ENCODE data around the gene PSMB5. TPM values are rescaled to one million over a fixed set of nuclear protein-coding genes. Genes with fewer than 3 reads are reported as not detected.

PSMB5 gene
- total and polyA plus RNA-seq, 2 of the 13 experiments (the other 11 are each of a cell fraction or from before 2014, with no cell fraction given), result 705 to 871 TPM

- TF ChIP-seq ZNF484 (CRISPR knock-in tag; IDR thresholded peaks at IDR 0.05; ENCODE audit: borderline replicate concordance, low read depth) (no peak), TRAFD1 (CRISPR knock-in tag; IDR thresholded peaks at IDR 0.05; ENCODE audit: borderline replicate concordance) (no peak), ZNF709 (CRISPR knock-in tag; IDR thresholded peaks at IDR 0.05) (peak; percentile 78; the same call in 1 of the 2 replicates), ZBTB20 (CRISPR knock-in tag; IDR thresholded peaks at IDR 0.05; ENCODE audit: borderline replicate concordance, low read depth) (0 out of 2 replicates have a peak, but pooled peaks have one; percentile 55), POGK (CRISPR knock-in tag; conservative IDR thresholded peaks at IDR 0.05) (peak; percentile 10; the same call in 1 of the 2 replicates), GATAD1 (CRISPR knock-in tag; IDR thresholded peaks at IDR 0.05) (peak; percentile 70), U2AF2 (IDR thresholded peaks at IDR 0.05; ENCODE audit: low read depth, low read length) (0 out of 2 replicates have a peak, but pooled peaks have one; percentile 36), KDM4B (CRISPR knock-in tag; IDR thresholded peaks at IDR 0.05) (peak; percentile 46; the same call in 1 of the 2 replicates), ZNF407 (CRISPR knock-in tag; IDR thresholded peaks at IDR 0.05; ENCODE audit: not compliant biosample characterization) (peak; percentile 17), TP53 (CRISPR knock-in tag; conservative IDR thresholded peaks at IDR 0.05) (no peak), ZNF317 (CRISPR knock-in tag; IDR thresholded peaks at IDR 0.05) (no peak), SP1 (IDR thresholded peaks at IDR 0.05) (no peak), SP1 (CRISPR knock-in tag; IDR thresholded peaks at IDR 0.05) (peak; percentile 66; the same call in 1 of the 2 replicates), ZNF232 (CRISPR knock-in tag; IDR thresholded peaks at IDR 0.05; ENCODE audit: borderline replicate concordance) (no peak), HES4 (CRISPR knock-in tag; IDR thresholded peaks at IDR 0.05; ENCODE audit: borderline replicate concordance) (peak; percentile 83; the same call in 1 of the 2 replicates), ZNF883 (CRISPR knock-in tag; IDR thresholded peaks at IDR 0.05; ENCODE audit: not compliant biosample characterization) (no peak), ZNF10 (CRISPR knock-in tag; IDR thresholded peaks at IDR 0.05; ENCODE audit: borderline replicate concordance, low read depth) (no peak)
These were observed 21.6 kb upstream of the PSMB5 start (continued) for GRCh38 chr14:23056145-23056955.
